Hematopoietic multipotent progenitor cell treated with erythropoietin and hydrocortisone succinate and interleukin-3 and kit ligand, for 6 days (in vitro differentiated cells): ENCODE results near the gene TCEAL4.
"Not testable (repeated sequence)": the region's sequence is repeated elsewhere in the genome, so short reads cannot be mapped to it uniquely, and the experiment has no call there.

Source experiments
- DNase-seq: peaks from one replicate; pipeline ENCODE4 v3.0.0-alpha.2; 2015

Gene TCEAL4

DNA sequence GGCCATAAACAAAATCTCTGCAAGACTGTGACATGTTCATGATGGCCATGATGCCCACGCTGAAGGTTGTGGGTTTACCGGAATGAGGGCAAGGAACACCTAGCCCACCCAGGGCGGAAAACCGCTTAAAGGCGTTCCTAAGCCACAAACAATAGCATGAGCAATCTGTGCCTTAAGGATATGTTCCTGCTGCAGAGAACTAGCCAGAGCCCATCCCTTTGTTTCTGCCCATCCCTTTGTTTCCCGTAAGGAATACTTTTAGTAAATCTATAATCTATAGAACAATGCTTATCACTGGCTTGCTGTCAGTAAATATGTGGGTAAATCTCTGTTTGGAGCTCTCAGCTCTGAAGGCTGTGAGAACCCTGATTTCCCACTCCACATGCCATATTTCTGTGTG is 9.9 kb downstream of the TCEAL4 start:
- DNase-seq, result not testable (repeated sequence)

DNA sequence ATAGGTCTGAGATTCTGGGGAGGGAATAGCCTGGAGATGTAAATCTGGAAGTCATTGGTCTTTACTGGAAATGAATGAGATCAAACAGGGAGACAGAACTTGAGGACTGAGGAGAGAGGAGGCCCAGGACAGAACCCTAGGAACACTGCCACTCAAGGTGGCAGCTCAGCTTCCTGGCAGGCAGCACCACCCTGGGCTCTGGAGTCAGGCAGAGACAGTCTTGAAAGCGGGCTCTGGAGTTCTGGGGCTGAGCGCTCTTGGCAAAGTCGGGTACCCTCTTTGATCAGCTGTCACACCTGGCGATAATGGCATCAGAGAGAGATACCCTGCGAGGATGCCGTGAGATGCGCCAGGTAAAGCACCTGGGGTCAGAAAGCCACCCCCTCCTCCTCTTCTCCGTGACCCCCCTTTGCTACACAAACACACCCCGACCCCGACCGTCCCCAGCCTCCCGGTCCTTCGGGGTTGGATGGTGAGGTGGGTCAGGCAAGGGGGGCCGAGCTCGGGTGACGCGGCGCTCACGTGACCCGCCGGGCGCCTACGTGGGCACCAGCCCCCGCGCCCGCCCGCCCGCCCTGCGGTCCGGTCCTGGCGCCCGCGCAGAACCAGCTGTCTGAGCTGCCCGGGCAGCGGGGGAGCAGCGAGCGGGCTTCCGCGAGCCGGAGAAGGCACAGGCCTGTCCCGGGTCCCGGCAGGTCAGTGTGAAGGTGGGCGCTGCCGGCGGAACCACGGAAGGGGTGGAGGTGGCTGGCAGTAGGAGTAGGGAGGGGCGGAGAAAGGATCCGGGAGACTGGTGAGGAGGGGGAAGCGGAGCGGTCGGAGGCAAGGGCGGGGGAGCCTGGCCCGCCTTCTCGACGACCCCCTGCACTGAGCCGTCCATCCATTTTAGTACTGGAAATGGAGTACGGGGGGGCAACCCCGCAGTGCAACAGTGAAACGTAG is 22.3 kb downstream of the TCEAL4 start, which contains the start of gene TCEAL3:
Gene TCEAL3, plus strand, starts transcription at position 600 of the 942 bp plus-strand sequence. CDS start 1,102 bp downstream, outside the sequence.
- DNase-seq, result peak; percentile 22

DNA sequence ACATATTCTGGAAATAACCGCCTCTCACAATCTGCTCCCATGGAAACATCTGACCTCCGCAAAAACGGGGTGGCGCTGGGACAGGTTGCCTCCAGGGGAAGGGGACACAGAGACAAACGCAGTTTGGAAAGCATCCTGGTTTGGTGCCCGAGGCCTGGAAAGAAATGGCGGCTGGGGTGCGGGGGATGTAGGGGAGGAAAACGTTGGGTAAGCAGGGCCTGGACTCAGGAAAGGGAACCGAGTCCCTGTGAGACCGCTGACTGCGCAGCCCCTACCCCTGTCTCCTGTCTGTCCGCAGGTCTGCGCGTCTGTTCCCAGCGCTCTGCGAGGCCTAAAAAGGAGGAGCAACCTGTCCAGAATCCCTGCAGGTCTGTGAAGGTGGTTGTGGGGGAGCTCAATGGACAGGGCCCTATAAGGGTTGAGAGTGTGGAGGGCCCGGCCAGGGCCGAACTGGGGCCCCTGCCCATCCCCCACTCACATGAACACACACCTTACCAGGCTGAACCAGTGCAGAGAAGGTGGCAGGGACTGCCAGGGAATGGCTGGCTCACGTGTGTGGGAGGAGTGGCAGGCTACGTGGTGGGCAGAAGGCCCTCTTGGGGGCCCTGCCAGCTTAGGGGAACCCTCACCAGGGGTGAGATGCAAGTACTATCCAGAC is 23.1 kb downstream of the TCEAL4 start:
- DNase-seq, result peak; percentile 1

DNA sequence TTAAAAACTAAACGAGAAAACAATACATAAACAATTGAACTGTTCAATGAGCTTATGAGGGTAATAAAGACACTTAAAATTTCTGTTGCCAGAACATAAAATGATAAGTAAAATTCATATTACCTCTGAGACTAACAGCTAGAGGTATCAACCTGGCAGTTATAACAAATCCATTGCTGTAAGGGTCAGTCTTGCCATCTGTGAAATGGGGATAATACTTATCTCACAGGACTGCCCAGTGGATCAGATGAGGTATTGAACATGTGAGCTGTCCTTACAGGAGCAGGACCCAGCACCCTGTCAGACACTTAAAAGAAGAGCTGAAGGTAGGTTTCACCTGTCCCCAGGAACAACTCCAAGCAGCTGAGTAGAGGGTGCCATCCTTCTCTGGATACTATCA is 25.0 kb downstream of the TCEAL4 start:
- DNase-seq, result no peak

DNA sequence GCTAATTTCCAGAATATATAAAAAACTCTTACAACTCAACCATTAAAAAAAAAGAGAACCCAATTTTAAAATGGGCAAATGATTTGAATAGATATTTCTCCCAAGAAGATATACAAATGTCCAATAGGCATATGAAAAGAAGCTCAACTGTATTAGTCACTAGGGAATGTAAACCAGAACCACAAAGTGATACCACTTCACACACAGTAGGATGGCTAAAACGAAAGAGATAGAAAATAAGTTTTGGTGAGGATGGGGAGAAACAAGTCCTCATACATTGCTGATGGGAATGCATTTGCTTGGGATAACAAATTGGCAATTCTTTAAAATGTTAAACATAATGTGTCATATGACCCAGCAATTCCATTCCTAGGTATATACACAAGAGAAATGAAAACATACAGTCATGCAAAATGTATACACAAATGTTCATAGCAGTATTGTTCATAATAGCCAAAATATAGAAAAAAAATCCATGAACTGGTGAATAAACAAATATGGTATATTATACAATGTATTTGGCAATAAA is 28.1 kb downstream of the TCEAL4 start:
- no peak for DNase-seq

DNA sequence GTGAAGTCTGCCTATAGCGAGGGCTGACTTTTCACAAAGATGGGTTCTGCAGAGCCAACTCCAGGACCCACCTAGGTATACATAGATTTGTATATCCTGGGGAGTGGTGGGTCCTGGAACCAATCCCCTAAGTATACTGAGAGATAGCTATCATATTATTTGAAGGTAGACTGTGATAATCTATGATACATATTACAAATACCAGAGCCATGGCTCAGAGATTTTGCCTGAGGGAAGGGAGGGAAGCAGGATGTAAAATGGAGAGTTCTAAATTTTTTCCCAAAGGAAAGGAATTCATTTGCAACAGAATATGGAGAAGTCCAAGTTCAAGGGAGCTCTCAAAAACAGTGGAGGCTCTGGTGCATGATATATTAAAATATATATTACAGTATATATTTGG is 29.7 kb downstream of the TCEAL4 start:
- DNase-seq, result no peak

DNA sequence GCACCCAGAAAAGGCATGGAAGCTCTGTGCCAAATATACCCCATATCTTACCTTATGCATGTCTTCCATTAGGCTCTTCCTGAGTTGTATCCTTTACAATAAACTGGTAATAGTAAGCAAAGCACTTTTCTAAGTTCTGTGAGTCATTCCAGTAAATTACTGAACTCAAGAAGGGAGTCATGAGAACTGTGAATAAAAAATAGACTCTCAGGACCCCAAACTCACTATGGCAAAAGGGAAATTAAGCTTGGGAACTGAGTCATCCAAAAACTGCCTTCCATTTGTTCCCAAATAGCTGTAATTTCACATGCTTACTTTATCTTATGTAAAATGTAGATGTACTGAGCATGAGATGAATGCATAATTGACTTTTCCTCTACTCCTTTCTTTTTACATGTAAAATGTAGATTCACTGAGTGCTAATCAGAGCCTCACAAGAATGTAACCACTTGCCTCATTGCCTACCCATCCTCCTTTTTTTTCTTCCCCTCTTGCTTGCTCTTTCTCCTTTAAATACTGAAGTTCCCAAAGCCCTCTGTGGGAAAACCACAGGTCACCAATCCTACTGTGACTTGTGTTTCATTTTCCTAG is 30.6 kb downstream of the TCEAL4 start:
- DNase-seq, result no peak

DNA sequence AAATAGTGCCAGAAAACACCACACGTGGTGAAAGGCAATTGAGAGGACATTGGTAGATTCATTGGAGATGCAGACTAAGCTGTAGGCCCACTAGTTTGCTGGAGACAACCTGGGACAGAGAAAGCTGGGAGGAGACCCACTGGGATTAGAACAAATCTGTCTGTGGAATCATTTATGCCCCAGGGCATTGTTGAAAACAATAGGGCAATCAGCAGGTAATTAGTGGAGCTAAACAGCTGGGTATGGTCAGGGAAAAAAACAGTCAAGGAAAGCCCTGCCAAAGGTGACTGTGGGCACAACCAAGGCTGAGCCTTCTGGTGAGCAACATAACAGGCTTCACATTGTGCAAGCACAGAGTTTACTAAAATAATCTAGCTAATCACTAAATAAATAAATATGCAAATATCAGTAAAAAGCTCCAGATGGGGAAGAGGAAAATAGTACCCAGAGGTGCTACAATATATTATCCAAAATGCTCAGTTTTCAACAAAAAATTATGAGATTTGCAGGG is 31.4 kb downstream of the TCEAL4 start:
- no peak for DNase-seq

DNA sequence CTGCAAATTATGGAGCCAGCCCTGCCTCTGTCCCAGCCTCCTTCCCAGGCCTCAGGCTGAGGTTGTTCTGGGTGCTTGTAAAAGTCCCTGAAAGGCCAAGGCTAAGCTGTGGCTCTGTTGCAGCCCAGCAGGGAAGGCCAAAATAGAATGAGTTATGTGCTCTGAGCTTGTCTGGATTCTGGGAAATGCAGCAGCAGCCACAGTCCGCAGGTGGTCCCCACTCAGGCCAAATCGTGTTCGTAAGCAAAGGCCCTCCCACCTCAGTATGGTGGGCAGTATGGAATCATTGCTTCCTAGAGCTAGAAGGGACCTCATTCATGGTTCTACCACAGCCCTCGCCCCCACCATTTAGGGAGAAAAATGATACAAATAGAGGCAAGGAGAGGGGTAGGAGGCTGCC is 38.8 kb downstream of the TCEAL4 start:
- DNase-seq, result no peak

DNA sequence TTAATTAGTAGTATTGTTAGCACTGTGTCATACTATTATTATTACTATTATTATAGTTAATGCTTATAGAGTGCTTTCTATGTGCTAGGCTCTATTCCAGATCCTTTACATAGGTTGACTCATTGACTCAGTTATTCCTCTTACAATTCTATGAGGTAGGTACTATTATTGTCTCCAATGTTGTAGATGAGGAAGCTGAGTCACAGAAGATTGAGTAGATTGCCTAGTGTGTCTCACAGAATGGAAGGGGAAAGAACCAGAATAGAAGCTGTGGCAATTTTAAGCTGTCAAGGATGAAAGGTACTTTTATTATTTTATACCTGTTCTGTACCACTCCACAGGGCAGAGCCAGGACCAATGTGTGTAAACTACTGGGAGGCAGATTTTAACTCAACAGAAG is 41.5 kb downstream of the TCEAL4 start:
- no peak for DNase-seq

DNA sequence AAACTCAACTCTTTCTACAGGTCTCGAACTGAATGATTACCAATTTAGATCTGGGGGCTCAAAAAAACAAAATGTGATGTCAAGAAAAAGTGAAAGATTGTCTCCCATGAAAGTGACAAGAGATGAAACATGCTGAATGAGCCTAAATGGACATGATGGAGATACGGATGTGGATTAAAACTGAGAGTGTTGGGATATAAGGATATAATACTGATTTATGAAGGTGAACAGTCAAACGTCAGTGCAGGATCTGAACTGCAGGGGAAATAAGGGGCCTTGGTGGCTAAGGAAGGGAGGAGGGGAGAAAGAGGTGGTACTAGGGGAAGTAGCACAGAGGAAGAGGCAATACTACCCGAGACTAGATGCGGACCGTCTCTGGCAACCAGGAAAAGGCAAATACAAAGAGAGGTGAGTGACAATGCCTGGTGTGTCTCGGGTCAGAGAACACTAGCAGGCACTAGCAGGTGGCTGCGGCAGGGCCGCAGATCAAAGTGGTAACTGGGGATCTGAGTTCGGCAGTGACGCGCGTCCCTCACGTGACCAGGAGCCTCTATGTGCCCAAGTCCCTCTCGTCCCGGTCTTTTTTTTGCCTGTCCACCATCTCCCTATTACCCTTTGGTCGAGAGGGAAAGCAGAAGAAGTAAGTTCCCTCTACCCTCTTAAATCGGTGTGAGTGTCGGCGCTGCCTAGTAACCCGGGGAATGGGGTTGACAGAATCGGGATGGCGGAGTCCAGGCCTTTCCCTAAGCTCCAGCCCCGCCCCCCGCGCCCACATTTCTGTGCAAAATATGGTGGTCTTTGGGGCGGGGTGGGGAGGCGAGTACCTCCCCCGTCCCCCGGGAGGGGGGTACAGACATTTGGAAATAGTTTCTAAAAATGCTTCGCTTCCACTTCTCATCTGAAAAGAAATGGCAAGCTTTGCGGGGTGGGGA is 43.3 kb downstream of the TCEAL4 start, which contains the start of gene TCEAL1:
Gene TCEAL1, plus strand, starts transcription at position 590 of the 932 bp plus-strand sequence. CDS start 942 bp downstream, outside the sequence.
- DNase-seq, result peak; percentile 52

DNA sequence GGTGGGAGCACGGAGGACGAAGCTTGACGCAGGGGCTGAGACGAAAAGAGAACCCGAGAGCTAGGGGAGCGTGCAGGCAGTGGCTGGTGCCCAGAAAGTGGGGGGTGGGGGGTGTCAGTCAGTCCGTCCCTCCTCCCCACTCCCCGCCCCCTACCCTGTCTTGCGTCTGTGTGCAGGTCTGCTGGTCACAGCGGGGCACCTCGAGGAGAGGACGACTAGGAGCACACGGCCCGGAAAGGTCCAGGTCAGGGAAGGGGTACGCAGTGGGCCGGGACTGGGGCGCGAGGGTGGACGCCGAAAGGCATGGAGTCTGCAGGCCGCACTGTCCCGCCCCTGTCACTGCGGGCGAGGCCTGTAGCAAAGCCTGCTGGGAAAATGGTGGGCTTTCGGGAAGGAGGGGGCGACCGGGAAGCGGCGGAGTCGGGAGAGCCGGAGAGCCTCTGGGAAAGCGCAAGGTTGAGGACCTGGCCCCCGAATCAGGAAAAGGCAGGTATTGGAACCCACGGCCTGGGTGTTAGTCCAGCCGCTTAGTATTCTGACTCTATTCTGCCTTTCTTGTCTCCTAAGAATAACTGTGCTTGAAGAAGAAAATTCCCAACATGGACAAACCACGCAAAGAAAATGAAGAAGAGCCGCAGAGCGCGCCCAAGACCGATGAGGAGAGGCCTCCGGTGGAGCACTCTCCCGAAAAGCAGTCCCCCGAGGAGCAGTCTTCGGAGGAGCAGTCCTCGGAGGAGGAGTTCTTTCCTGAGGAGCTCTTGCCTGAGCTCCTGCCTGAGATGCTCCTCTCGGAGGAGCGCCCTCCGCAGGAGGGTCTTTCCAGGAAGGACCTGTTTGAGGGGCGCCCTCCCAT is 44.2 kb downstream of the TCEAL4 start:
- DNase-seq, result peak; percentile 54

DNA sequence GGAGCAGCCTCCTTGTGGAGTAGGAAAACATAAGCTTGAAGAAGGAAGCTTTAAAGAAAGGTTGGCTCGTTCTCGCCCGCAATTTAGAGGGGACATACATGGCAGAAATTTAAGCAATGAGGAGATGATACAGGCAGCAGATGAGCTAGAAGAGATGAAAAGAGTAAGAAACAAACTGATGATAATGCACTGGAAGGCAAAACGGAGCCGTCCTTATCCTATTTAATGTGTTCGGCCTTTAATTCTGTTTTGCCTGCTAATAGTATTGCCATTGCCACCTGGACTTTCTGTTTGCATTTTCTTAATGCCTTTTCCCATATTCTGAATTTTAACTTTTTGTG is 44.8 kb downstream of the TCEAL4 start:
- DNase-seq, result no peak

DNA sequence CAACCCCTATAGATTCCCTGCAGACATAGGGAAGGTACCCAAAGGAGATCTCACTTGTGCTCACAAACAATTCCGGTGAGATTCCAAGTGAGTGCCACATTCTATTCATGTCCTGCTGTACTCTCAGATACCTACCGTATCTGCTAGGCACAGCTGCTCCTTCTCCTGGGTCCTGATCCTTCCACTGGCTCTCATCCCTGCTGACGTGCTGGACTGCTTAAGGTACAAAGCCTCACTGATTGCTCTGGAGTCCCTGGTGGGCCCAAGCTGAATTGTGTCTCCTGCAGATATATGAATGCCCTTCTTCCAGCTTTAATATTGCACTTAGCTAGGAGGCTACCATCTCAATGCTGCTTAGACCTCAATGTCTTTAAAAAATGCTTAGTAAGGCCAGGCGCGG is 45.8 kb downstream of the TCEAL4 start:
- DNase-seq, result no peak

DNA sequence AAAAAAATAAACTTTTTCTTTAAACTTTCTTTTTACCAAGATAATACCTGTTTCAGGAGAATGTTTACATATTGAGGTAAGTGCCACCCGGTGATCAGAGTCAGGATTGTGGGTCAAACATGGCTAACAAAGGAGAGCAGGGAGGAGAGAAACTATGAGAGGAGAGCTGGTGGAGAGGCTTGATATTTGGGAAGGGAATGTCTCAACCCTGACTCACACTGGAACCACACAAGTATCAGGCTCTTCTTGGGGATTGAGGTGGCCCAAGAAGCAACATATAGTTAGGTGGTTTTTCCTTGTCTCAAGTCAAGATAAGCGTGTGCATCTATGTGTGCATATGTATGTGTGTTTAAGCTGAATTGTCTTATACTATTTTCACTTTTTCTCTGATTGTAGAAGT is 50.1 kb downstream of the TCEAL4 start:
- DNase-seq, result no peak
